ENCODE data around the gene INF2.
"Not testable (repeated sequence)": the region's sequence is repeated elsewhere in the genome, so short reads cannot be mapped to it uniquely, and the experiment has no call there.

INF2 gene

DNA sequence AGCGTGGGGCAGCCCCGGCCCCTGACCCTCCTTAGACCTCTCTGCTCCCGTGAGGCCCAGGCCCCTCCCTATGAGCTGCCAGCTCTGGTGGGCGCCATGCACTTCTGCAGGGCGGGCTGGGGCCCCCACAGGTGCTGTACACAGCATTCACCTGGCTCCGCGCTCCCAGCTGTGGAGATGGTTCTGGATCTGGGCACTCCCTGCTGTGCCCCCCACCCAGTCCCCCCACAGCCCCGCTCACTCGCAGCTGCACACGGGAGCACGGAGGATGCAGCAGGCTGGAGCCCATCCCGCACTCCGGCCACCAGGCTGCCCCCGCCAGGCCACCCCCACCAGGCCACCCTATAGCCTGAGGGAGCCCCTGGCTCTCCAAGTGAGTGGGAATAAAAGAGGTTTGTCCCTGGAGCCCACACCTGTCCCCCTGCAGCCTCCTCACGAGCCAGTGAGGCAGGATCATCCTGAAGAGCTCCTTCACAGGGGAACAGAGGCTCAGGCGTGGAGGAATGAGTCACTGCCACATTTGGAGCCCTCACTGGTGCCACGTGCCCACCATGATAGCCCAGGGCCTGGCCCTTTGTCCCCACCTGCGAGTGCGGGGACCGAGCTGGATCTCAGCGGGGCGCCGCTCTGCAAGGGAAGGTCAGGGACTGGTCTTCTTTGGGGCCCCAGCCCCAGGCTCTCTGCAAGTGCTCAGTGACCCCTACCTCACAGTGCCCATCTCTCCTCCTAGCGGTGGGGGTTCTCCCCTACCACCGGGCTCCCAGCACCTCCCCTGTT, 36.5 kb downstream of the INF2 start:
- TF ChIP-seq, protein P1, sequence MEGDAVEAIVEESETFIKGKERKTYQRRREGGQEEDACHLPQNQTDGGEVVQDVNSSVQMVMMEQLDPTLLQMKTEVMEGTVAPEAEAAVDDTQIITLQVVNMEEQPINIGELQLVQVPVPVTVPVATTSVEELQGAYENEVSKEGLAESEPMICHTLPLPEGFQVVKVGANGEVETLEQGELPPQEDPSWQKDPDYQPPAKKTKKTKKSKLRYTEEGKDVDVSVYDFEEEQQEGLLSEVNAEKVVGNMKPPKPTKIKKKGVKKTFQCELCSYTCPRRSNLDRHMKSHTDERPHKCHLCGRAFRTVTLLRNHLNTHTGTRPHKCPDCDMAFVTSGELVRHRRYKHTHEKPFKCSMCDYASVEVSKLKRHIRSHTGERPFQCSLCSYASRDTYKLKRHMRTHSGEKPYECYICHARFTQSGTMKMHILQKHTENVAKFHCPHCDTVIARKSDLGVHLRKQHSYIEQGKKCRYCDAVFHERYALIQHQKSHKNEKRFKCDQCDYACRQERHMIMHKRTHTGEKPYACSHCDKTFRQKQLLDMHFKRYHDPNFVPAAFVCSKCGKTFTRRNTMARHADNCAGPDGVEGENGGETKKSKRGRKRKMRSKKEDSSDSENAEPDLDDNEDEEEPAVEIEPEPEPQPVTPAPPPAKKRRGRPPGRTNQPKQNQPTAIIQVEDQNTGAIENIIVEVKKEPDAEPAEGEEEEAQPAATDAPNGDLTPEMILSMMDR (conservative IDR thresholded peaks at IDR 0.05; ENCODE audit: low read depth, low read length), result no peak
- H3K4me3 ChIP-seq (ENCODE audit: low read length), result no peak overlapping the region
- no peak for DNase-seq (ENCODE audit: low read depth)

DNA sequence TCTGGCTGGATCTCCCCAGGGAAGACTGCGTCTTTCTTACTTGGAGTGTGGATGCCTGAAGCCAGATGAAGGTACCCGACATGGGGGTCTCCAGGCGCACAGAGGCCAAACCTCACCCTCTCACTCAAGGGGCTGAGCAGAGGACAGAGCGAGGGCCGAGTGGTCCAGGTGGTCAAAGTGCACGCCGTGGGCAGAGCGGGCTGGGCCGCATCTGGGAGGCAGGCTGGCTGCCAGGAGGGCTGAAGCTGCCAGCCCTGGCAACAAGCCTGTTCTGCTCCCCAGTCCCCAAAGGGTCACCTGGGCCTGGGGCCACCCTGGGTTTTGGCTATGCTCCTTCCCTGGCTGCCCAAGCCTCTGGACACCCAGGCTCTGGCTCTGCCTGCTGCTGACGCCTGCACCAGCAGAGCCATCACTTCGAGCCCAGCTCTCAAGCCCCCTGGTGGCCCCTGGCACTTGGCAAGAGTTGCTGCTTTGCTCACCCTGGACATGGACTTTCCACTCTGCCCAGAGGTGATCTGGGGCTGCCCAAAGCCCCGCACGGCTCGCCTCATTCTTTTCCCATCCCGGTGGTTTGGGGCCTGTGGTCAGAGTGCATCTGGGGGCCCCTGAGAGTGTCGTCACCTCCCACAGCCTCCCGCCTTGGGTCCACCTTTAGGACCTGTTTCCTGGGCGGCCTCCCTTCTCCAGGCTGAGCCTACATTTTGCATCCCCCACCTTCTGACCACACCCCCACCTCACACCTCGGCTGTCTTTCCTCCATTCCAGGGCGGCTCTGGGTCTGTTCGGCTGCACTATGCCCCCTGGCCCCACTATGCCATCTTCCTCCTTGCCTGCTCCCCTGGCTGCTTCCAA, 37.4 kb downstream of the INF2 start:
- TF ChIP-seq, protein P1 (conservative IDR thresholded peaks at IDR 0.05; ENCODE audit: low read depth, low read length), result peak; percentile 35
- H3K4me3 ChIP-seq (ENCODE audit: low read length), result no peak overlapping the region
- DNase-seq (ENCODE audit: low read depth), result no peak

DNA sequence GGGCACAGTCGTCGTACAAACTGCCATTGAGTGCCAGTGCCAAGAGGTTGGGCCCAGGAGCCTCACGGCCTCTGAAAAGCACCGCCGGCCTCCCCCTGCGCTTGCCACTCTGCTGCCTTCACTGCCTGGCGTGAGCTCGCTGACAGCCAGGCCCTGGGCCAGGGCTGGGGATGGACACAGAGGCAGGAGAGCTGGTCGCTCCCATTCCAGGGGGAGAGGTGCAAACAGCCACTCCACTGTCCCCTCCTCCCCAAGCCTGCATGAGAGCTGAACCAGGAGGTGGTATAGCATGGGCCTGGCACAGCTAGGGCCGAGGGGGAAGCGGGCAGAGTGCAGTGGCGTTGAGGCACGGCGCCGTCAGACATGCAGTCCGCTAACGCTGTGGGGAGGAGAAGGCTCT, 39.2 kb downstream of the INF2 start:
- TF ChIP-seq, protein P1 (conservative IDR thresholded peaks at IDR 0.05; ENCODE audit: low read depth, low read length), result no peak
- DNase-seq (ENCODE audit: low read depth), result no peak
- H3K4me3 ChIP-seq (ENCODE audit: low read length), result no peak overlapping the region

DNA sequence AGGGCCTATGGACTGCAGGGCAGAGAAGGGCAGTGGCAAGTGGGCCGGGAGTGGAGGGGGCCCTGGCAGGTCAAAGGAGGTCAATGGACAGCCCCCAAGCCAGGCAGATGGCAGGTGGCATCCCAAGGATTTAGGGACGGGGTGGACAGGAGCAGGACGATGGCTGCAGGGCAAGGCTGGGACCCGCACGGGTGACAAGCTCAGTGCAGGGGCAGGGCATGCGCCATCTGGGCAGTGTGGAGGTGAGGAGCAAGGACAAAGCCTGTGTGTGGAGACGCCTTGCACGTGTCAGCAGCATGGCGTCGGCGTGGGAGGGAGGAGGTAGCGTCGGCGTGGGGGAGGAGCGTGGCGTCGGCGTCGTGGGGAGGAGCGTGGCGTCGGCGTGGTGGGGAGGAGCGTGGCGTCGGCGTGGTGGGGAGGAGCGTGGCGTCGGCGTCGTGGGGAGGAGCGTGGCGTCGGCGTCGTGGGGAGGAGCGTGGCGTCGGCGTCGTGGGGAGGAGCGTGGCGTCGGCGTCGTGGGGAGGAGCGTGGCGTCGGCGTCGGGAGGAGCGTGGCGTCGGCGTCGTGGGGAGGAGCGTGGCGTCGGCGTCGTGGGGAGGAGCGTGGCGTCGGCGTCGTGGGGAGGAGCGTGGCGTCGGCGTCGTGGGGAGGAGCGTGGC, 39.9 kb downstream of the INF2 start:
- not testable (repeated sequence) for H3K4me3 ChIP-seq (ENCODE audit: low read length); DNase-seq (ENCODE audit: low read depth)

DNA sequence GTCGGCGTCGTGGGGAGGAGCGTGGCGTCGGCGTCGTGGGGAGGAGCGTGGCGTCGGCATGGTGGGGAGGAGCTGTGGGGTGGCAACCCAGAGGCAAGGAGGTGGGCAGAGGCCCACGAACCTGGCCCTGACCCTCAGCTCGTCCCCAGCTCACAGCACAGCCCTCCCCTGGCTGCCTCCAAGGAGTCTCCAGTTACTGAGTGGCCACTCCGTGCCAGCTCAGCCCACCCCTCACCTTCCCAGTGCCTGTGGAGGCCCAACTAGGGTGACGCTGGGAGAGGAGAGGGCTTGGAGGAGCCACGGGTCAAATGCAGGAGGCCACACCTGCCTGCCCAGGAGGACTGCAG, 40.4 kb downstream of the INF2 start:
- no peak overlapping the region for H3K4me3 ChIP-seq (ENCODE audit: low read length)
- DNase-seq (ENCODE audit: low read depth), result no peak
- TF ChIP-seq, protein P1 (conservative IDR thresholded peaks at IDR 0.05; ENCODE audit: low read depth, low read length), result no peak

DNA sequence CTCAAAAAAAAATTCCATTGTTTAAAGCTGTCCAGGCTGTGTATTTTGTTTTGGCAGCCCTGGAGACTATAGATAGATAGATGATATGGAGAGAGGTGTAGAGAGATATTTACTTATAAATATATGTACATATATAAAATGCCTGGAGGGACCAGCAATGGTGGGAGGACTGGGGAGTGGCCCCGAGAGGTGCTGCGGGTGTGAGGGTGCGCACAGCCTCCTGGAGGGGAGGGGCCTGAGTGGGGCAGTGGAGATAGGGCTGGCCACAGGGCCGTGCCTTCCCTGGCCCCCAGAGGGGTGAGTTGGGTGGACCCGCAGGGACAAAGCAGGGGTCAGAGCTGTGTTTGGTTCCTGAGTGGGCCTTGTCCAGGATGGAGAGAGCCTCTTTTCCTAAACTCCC, 41.1 kb downstream of the INF2 start:
- no peak overlapping the region for H3K4me3 ChIP-seq (ENCODE audit: low read length)
- TF ChIP-seq, protein P1 (conservative IDR thresholded peaks at IDR 0.05; ENCODE audit: low read depth, low read length), result no peak
- DNase-seq (ENCODE audit: low read depth), result no peak

Data from retinal pigment epithelial cell (primary cell).